Mucosa of stomach (tissue), 1 donor: Measurements from ENCODE around the gene CALN1.

Source experiments
- H3K27me3 ChIP-seq: one replicate; pipeline ENCODE4 v1.7.0; 2013; ENCODE audit warnings: mild to moderate bottlenecking, low read length; ENCODE audit not compliant: control insufficient read depth, insufficient read depth
- H3K36me3 ChIP-seq: one replicate; pipeline ENCODE4 v1.7.0; 2013; ENCODE audit warnings: low read length; ENCODE audit not compliant: control insufficient read depth, insufficient read depth
- H3K4me1 ChIP-seq: one replicate; pipeline ENCODE4 v1.7.0; 2013; ENCODE audit warnings: mild to moderate bottlenecking, low read length; ENCODE audit not compliant: control insufficient read depth, insufficient read depth
- H3K4me3 ChIP-seq: one replicate; pipeline ENCODE4 v1.7.0; 2013; ENCODE audit warnings: low read length
- H3K9ac ChIP-seq: one replicate; pipeline ENCODE4 v1.7.0; 2013; ENCODE audit warnings: mild to moderate bottlenecking, low read length, moderate library complexity
- H3K9me3 ChIP-seq: one replicate; pipeline ENCODE4 v1.7.0; 2013; ENCODE audit warnings: mild to moderate bottlenecking, low read length, moderate library complexity; ENCODE audit not compliant: control insufficient read depth
- donor health status: Pancreatic carcinoma.

The CALN1 gene

DNA sequence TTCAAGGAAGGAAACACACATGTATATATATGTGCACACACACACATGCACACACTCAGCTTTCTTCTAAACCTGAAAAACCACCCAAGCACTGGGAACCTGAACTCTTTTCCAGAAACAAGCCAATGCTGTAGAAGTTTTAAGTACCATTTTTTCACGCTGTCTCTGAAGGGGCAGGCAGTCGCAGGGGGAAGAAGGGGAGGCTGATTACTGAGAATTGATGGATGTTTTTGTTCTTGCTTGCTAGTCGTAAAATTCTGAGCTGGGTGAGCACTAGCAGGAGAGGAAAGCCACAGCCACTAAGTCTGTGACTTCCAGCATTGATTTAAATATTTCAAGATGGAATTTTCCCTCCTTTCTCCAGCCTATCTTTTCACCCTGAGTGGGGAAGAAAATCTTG, 391.8 kb downstream of the CALN1 start:
- no peak overlapping the region for H3K9ac ChIP-seq
- no peak overlapping the region for H3K4me3 ChIP-seq
- H3K27me3 ChIP-seq = no peaks in the 10 kb centered on the region
- no peaks in the 10 kb centered on the region for H3K4me1 ChIP-seq
- H3K9me3 ChIP-seq = no peaks in the 10 kb centered on the region
- no peaks in the 10 kb centered on the region for H3K36me3 ChIP-seq

GRCh38 chr7:72019436-72019835, 392.7 kb downstream of the CALN1 start:
- Histone ChIP-seq H3K36me3 (no peaks in the 10 kb centered on the region), H3K9me3 (no peaks in the 10 kb centered on the region), H3K9ac (no peak overlapping the region), H3K27me3 (no peaks in the 10 kb centered on the region), H3K4me1 (no peaks in the 10 kb centered on the region), H3K4me3 (no peak overlapping the region)

DNA sequence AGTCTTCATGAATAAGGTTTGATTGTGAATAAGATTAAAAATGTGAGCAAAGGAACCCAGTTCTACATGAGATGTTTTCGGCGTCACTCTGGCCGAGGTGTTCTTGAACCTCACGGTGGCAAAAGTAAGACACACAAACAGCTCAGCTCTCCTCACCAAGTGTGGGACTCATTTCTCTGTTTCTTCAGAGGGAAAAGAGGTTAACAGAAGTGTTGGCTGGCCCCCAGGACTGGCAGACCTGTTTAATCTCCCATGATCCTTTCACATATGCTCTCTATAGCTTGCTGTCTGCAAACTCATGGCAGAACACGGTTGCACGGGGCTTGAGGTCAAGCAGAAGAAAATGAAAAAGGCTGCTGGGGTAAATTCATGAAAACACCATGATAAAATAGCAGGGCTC, 394.4 kb downstream of the CALN1 start:
- no peaks in the 10 kb centered on the region for H3K4me1 ChIP-seq
- H3K9ac ChIP-seq = no peak overlapping the region
- H3K9me3 ChIP-seq = no peaks in the 10 kb centered on the region
- H3K27me3 ChIP-seq = no peaks in the 10 kb centered on the region
- no peak overlapping the region for H3K4me3 ChIP-seq
- no peaks in the 10 kb centered on the region for H3K36me3 ChIP-seq

DNA sequence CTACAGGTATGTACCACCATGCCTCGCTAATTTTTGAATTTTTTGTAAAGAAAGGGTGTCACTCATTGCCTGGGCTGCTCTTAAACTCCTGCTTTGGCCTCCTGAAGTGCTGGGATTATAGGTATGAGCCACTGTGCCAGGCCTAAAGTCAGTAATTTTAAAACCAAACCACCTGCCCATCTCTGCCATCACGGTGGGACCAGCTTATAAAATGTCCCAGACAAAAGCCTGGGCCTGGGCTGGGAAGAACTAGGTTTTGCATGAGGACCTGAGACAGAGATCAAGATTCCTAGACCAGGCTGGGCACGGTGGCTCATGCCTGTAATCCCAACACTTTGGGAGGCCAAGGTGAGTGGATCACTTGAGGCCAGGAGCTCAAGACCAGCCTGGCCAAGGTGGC, 395.6 kb downstream of the CALN1 start:
- no peaks in the 10 kb centered on the region for H3K36me3 ChIP-seq
- no peaks in the 10 kb centered on the region for H3K9me3 ChIP-seq
- H3K4me3 ChIP-seq = no peak overlapping the region
- no peaks in the 10 kb centered on the region for H3K4me1 ChIP-seq
- H3K27me3 ChIP-seq = no peaks in the 10 kb centered on the region
- H3K9ac ChIP-seq = no peak overlapping the region

DNA sequence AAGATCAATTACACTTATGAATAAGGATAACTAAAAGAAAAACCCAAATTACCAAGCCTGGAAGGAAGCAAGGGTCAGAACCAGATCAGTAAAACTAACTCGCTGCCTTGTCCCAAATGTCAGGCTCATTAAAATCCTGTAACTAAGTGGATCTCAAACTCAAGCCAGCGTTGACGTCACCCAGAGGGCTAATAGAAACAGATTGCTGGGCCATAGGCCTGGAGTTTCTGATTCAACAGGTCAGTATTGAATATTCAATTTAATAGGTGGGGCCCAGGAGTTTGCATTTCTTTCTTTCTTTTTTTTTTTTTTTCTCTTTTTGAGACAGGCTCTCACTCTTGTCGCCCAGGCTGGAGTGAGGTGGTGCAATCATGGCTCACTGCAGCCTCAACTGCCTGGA, 397.0 kb downstream of the CALN1 start:
- Histone ChIP-seq H3K36me3 (no peaks in the 10 kb centered on the region), H3K4me3 (no peak overlapping the region), H3K4me1 (no peaks in the 10 kb centered on the region), H3K9ac (no peak overlapping the region), H3K9me3 (no peaks in the 10 kb centered on the region), H3K27me3 (no peaks in the 10 kb centered on the region)

DNA sequence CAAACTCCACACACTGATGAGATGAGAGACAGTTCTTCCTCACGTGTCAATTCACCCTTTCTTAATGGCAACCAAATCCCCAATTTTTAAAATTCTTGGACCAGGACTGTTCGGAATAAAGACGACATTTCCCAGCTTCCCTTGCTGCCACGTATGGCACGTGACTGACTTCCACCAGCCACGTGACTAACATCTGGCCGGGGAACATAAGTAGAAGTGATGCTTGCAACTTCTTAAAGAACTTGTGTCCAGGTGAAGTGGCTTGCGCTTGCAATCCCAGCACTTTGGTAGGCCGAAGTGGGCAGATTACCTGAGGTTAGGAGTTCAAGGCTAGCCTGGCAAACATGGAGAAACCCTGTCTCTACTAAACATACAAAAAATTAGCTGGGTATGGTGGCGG, 405.1 kb downstream of the CALN1 start:
- no peaks in the 10 kb centered on the region for H3K36me3 ChIP-seq
- no peaks in the 10 kb centered on the region for H3K4me1 ChIP-seq
- H3K4me3 ChIP-seq = no peak overlapping the region
- H3K9me3 ChIP-seq = no peaks in the 10 kb centered on the region
- no peak overlapping the region for H3K9ac ChIP-seq
- no peaks in the 10 kb centered on the region for H3K27me3 ChIP-seq

DNA sequence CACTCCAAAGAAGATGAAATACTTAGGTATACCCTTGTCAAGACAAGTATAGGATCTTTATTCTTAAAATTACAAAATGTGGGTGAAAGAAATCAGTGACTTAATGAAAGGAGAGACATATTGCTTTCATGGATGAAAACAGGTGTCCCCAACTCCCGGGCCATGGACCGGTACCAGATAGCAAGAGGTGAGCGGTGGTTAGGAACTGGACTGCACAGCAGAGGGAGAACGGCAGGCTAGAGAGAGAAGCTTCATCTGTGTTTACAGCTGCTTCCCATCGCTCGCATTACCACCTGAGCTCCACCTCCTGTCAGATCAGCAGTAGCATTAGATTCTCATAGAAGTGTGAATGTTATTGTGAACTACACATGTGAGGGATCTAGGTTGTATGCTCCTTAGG, 408.9 kb downstream of the CALN1 start:
- Histone ChIP-seq H3K27me3 (no peaks in the 10 kb centered on the region), H3K4me1 (no peaks in the 10 kb centered on the region), H3K4me3 (no peak overlapping the region), H3K9me3 (no peaks in the 10 kb centered on the region), H3K36me3 (no peaks in the 10 kb centered on the region), H3K9ac (no peak overlapping the region)

- Histone ChIP-seq H3K36me3 (no peaks in the 10 kb centered on the region), H3K4me3 (no peak overlapping the region), H3K9me3 (no peaks in the 10 kb centered on the region), H3K4me1 (no peaks in the 10 kb centered on the region), H3K27me3 (no peaks in the 10 kb centered on the region), H3K9ac (no peak overlapping the region)
Measured at GRCh38 chr7:71996141-71996540, 416.0 kb downstream of the CALN1 start.

GRCh38 chr7:71995111-71995510, 417.0 kb downstream of the CALN1 start:
- Histone ChIP-seq H3K36me3 (no peaks in the 10 kb centered on the region), H3K9ac (no peak overlapping the region), H3K9me3 (no peaks in the 10 kb centered on the region), H3K4me3 (no peak overlapping the region), H3K4me1 (no peaks in the 10 kb centered on the region), H3K27me3 (no peaks in the 10 kb centered on the region)

- Histone ChIP-seq H3K27me3 (no peaks in the 10 kb centered on the region), H3K4me3 (no peak overlapping the region), H3K9me3 (no peaks in the 10 kb centered on the region), H3K9ac (no peak overlapping the region), H3K4me1 (no peaks in the 10 kb centered on the region), H3K36me3 (no peaks in the 10 kb centered on the region)
Measured at GRCh38 chr7:71991586-71991985, 420.6 kb downstream of the CALN1 start.

- Histone ChIP-seq H3K9me3 (no peaks in the 10 kb centered on the region), H3K36me3 (no peaks in the 10 kb centered on the region), H3K9ac (no peak overlapping the region), H3K27me3 (no peaks in the 10 kb centered on the region), H3K4me3 (no peak overlapping the region), H3K4me1 (no peaks in the 10 kb centered on the region)
Measured at GRCh38 chr7:71990138-71990462, 422.0 kb downstream of the CALN1 start.

- no peaks in the 10 kb centered on the region for H3K36me3 ChIP-seq
- no peaks in the 10 kb centered on the region for H3K27me3 ChIP-seq
- H3K9me3 ChIP-seq = no peaks in the 10 kb centered on the region
- H3K4me1 ChIP-seq = no peaks in the 10 kb centered on the region
- no peak overlapping the region for H3K4me3 ChIP-seq
- no peak overlapping the region for H3K9ac ChIP-seq
Measured at GRCh38 chr7:71988201-71988600, 423.9 kb downstream of the CALN1 start.

DNA sequence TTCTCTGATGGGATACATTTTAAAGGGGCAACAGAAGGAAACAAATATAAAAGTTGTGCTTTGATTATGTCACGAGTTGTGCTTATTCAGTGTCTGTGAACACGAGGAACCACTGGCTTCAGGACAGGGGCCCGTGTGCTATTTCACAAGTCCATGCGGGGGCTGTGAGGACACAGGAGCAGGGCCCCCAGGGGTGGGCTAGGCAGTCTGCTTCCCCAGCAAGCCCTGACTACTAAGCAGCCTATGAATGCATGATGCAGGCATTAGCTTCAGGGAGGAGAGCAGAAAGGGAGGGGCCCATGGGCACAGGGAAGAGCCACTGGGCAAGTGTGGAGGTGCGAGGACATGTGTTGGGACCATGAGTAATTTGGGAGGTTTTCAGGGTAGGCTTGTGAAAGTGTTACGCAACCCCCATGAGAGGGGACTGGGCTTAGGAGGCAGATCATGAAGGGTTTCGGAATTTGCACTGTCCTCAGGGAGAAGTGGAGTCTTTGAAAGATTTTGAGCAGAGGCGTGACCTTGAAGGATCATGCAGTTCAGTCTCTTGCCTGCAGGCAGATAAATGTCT, 424.9 kb downstream of the CALN1 start:
- Histone ChIP-seq H3K9me3 (no peaks in the 10 kb centered on the region), H3K36me3 (no peaks in the 10 kb centered on the region), H3K4me1 (no peaks in the 10 kb centered on the region), H3K4me3 (no peak overlapping the region), H3K27me3 (no peaks in the 10 kb centered on the region), H3K9ac (no peak overlapping the region)
